ENCODE measurements around the gene LACTB. TPM values are rescaled to one million over a fixed set of nuclear protein-coding genes. Genes with fewer than 3 reads are reported as not detected.

Gene LACTB
- total and polyA plus RNA-seq, 4 donors = 13.2 to 25.3 (median 19.1) TPM

- H3K9me3 ChIP-seq (ENCODE audit: control insufficient read depth in 4 of 4, low read length in 3 of 4) = no peaks in the 10 kb centered on the region
- no peak overlapping the region for H3K27ac ChIP-seq (ENCODE audit: low read depth in 1 of 2, low read length in 2 of 2)
- no peak for TF ChIP-seq FOXA2 (IDR thresholded peaks at IDR 0.05)
- no peak for TF ChIP-seq ATF3 (IDR thresholded peaks at IDR 0.05)
- no peak for TF ChIP-seq RAD21 (IDR thresholded peaks at IDR 0.05)
- TF ChIP-seq REST (IDR thresholded peaks at IDR 0.05) = no peak
- no peak for DNase-seq (ENCODE audit: low spot score)
- H3K9ac ChIP-seq (ENCODE audit: low read depth in 1 of 2, low read length in 2 of 2) = no peak overlapping the region
- peaks cover 0 to 14% (median 2%) of the 10 kb centered on the region in 4 donors for H3K4me1 ChIP-seq (ENCODE audit: control insufficient read depth in 4 of 4, insufficient read depth in 4 of 4, low read length in 3 of 4)
- no peaks in the 10 kb centered on the region for H3K36me3 ChIP-seq (ENCODE audit: control insufficient read depth in 4 of 4, insufficient read depth in 3 of 4, low read depth in 1 of 4, low read length in 3 of 4)
- H3K4me3 ChIP-seq (ENCODE audit: low read depth in 1 of 3, low read length in 3 of 3) = no peak overlapping the region
- no peaks in the 10 kb centered on the region for H3K27me3 ChIP-seq (ENCODE audit: control insufficient read depth in 4 of 4, insufficient read depth in 4 of 4, low read length in 3 of 4)
Measured at GRCh38 chr15:63160638-63161037, 39.0 kb downstream of the LACTB start.

- H3K4me3 ChIP-seq (ENCODE audit: low read depth in 1 of 3, low read length in 3 of 3) = no peak overlapping the region
Measured at GRCh38 chr15:63163217-63163616, 41.6 kb downstream of the LACTB start.

More at GRCh38 chr15:63163217-63163616, 41.6 kb downstream of the LACTB start:
- Histone ChIP-seq H3K9me3 (ENCODE audit: control insufficient read depth in 4 of 4, low read length in 3 of 4) (no peaks in the 10 kb centered on the region), H3K36me3 (ENCODE audit: control insufficient read depth in 4 of 4, insufficient read depth in 3 of 4, low read depth in 1 of 4, low read length in 3 of 4) (no peaks in the 10 kb centered on the region), H3K27ac (ENCODE audit: low read depth in 1 of 2, low read length in 2 of 2) (no peak overlapping the region), H3K9ac (ENCODE audit: low read depth in 1 of 2, low read length in 2 of 2) (no peak overlapping the region), H3K27me3 (ENCODE audit: control insufficient read depth in 4 of 4, insufficient read depth in 4 of 4, low read length in 3 of 4) (no peaks in the 10 kb centered on the region), H3K4me1 (ENCODE audit: control insufficient read depth in 4 of 4, insufficient read depth in 4 of 4, low read length in 3 of 4) (peaks cover 0 to 2% (median under 1%) of the 10 kb centered on the region in 4 donors)
- 92% methylated on average over 4 of the region's 4 CpGs for WGBS
- no peak for DNase-seq (ENCODE audit: low spot score)
- TF ChIP-seq HNF4G (IDR thresholded peaks at IDR 0.05) (no peak), FOXA2 (IDR thresholded peaks at IDR 0.05) (no peak), HNF4A (conservative IDR thresholded peaks at IDR 0.05) (no peak), ZBTB33 (IDR thresholded peaks at IDR 0.05) (no peak), EGR1 (IDR thresholded peaks at IDR 0.05; ENCODE audit: low read depth in 2 of 2) (no peak), CTCF (IDR thresholded peaks at IDR 0.05; ENCODE audit: low read depth, low read length, missing input control) (no peak), SP1 (IDR thresholded peaks at IDR 0.05) (no peak), TAF1 (conservative IDR thresholded peaks at IDR 0.05) (no peak), FOXA1 (IDR thresholded peaks at IDR 0.05) (no peak), NR2F2 (IDR thresholded peaks at IDR 0.05) (no peak), GABPA (IDR thresholded peaks at IDR 0.05 in 1 of 2, conservative IDR thresholded peaks at IDR 0.05 in 1 of 2) (no peak)
